Measurements from ENCODE around the gene WWOX.

Gene WWOX

DNA sequence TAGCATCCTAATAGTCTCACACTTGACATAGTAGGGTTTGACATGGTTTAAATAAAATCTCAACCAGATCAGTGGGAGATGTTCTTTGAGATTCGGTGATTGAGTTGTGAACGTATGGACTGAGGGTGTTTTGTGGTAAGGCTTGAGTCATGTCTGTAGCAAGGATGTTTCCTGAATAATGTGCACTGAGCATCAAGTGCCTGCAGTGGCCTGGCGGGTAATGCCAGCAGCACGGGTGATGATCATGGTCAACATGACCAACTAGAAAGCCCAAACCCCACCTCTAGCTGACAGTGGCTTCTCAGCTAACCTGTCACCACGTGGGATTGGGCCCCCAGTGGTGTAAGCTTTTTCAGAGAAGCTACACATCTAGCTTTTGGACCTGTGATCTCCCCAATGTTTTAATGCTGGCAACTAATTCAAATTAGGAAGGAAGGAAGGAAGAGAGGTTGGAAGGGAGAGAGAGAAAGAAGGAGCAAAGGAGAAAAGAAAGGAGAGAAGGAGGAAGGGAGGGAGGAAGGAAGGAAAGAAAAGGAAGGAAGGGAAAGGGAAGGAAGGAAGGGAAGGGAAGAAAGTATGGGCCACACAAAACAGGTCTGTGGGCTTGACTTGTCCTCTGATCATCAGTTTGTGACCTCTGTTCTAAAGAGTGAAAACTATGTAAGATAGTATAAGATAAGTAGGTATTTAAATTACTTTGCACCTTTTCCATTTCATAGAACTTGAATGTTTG is 55.4 kb downstream of the WWOX start:
- no peak overlapping the region for H3K4me3 ChIP-seq (ENCODE audit: low read depth, low read length)
- DNase-seq (ENCODE audit: low read depth) = no peak

GRCh38 chr16:78155791-78156345 is 56.4 kb downstream of the WWOX start:
- TF ChIP-seq, protein P1, sequence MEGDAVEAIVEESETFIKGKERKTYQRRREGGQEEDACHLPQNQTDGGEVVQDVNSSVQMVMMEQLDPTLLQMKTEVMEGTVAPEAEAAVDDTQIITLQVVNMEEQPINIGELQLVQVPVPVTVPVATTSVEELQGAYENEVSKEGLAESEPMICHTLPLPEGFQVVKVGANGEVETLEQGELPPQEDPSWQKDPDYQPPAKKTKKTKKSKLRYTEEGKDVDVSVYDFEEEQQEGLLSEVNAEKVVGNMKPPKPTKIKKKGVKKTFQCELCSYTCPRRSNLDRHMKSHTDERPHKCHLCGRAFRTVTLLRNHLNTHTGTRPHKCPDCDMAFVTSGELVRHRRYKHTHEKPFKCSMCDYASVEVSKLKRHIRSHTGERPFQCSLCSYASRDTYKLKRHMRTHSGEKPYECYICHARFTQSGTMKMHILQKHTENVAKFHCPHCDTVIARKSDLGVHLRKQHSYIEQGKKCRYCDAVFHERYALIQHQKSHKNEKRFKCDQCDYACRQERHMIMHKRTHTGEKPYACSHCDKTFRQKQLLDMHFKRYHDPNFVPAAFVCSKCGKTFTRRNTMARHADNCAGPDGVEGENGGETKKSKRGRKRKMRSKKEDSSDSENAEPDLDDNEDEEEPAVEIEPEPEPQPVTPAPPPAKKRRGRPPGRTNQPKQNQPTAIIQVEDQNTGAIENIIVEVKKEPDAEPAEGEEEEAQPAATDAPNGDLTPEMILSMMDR (IDR thresholded peaks at IDR 0.05; ENCODE audit: control insufficient read depth, extremely low read depth, insufficient read depth) = no peak
- no peak overlapping the region for H3K4me3 ChIP-seq (ENCODE audit: low read depth, low read length)
- no peak for DNase-seq (ENCODE audit: low read depth)

More for the DNA sequence above, 55.4 kb downstream of the WWOX start:
- TF ChIP-seq, protein P1 (IDR thresholded peaks at IDR 0.05; ENCODE audit: control insufficient read depth, extremely low read depth, insufficient read depth) = no peak

DNA sequence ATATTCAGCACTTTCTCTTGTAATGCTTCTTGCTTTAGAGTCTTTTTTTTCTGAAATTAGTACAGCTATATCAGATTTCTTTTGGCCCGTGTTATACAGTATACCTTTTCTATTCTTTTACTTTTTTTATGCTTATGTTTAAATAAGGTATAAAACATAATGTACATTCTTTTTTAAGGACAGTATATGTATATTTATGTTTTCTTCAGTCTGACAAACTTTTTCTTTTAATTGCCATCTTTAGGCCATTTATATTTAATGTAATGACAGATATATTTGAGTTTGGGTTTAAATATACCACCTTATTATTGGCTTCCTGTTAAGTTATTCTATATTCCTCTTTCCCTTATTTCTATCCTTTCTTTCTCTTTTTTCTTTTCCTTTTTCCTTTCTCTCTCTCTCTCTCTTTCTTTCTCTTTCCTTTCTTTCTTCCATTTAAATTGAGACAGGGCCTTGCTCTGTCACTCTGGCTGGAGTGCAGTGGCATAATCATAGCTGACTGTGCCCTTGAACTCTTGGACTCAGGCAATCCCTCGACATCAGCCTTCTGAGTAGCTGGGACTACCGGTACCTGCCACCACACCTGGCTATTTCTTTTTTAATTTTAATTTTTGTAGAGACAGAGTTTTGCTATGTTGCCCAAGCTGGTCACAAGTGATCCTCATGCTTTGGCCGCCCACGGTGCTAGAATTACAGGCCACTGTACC is 61.7 kb downstream of the WWOX start:
- TF ChIP-seq, protein P1 (IDR thresholded peaks at IDR 0.05; ENCODE audit: control insufficient read depth, extremely low read depth, insufficient read depth) = no peak
- no peak overlapping the region for H3K4me3 ChIP-seq (ENCODE audit: low read depth, low read length)
- DNase-seq (ENCODE audit: low read depth) = no peak

DNA sequence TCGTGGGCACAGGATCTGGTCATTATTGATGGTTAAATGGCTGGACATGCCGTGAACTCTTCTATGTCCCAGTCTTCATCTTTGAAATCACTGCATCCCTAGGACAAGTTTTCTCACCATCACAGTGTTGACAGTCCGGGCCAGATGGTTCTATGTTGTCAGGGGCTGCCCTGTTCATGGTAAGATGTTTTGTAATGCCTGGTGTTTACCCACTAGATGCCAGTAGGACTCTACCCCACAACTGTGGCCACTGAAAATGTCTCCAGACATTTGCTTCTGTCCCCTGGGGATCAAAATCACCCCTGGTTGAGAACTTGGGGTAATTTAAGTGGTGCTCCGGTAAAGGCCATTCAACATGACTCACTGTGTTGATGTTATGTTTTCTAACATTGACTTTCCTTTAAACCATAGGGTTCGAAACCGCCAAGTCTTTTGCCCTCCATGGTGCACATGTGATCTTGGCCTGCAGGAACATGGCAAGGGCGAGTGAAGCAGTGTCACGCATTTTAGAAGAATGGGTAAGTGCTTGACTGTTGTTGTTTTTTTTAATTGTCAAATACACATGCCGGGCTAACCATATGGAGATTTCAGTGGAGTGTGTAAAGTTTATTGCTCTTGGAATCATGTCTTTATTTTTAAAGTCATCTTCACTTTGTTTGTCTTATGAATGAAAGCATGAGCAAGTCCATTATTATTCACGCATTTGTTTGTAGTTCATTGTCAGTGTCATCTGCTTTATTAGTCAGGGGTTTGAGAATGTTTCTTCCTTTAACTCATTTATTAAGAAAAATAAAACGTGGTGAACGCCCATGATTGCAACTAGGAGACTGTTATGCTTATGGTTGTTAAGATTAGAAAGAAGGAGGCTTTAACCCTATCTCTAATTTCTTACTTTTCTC is 64.6 kb downstream of the WWOX start:
- H3K4me3 ChIP-seq (ENCODE audit: low read depth, low read length) = no peak overlapping the region

GRCh38 chr16:78170494-78170933 is 71.1 kb downstream of the WWOX start:
- DNase-seq (ENCODE audit: low read depth) = no peak
- no peak overlapping the region for H3K4me3 ChIP-seq (ENCODE audit: low read depth, low read length)
- TF ChIP-seq, protein P1 (IDR thresholded peaks at IDR 0.05; ENCODE audit: control insufficient read depth, extremely low read depth, insufficient read depth) = no peak

More for the DNA sequence above, 64.6 kb downstream of the WWOX start:
- TF ChIP-seq, protein P1 (IDR thresholded peaks at IDR 0.05; ENCODE audit: control insufficient read depth, extremely low read depth, insufficient read depth) = no peak
- DNase-seq (ENCODE audit: low read depth) = no peak

DNA sequence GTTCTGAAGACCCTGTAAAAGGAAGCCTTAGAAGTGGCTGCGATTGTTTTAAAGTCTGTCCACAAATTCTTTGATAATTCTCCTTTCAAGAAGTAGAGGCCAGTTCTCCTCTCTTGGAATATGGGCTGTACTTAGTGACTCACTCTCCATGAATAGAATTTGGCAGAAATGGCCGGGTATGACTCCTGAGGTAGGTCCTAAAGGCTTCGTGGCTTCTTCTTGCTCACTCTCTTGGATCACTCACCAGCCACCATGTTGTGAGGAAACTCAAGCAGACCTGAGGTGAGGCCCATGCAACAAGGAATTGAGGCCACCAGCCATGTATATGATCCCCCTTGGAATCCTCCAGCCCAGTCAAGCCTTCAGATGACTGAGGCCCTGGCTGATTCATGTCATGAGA is 75.8 kb downstream of the WWOX start:
- TF ChIP-seq, protein P1 (IDR thresholded peaks at IDR 0.05; ENCODE audit: control insufficient read depth, extremely low read depth, insufficient read depth) = no peak
- H3K4me3 ChIP-seq (ENCODE audit: low read depth, low read length) = no peak overlapping the region
- no peak for DNase-seq (ENCODE audit: low read depth)

Data from LNCaP clone FGC (cell line).